CD4-positive, alpha-beta T cell treated with Interleukin-1 beta for 1 hour (primary cell): Measurements from ENCODE around the gene BCKDHB.
"Not testable (repeated sequence)": the region's sequence is repeated elsewhere in the genome, so short reads cannot be mapped to it uniquely, and the experiment has no call there.

Experiments
- DNase-seq, 2 donors: peaks; one replicate each; pipeline ENCODE4 v3.0.0-alpha.2; 2020 to 2022

The BCKDHB gene

DNA sequence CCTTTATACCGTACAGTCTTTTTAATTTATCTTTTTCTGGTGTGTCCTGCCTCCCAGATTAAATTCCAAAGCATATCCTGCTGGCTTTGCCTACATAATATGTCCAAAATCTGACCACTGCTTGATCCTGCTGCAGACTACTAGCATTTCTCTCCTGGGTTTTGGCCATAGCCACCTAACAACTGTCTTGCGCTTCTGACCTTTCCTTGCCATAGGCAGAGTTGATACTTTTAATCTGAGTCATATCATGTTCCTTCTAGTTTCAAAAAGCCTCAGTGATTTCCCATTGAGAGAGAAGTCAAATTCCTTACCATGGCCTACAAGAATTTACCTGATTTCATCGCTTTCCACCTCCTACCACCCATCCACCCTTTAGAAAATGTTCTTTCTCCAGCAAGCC, 104.8 kb downstream of the BCKDHB start:
- no peak for DNase-seq

GRCh38 chr6:80211890-80212289, 105.4 kb downstream of the BCKDHB start:
- DNase-seq = not testable (repeated sequence)

- DNase-seq = peak in 1 of 2 donors; percentile 26
Observed at GRCh38 chr6:80214436-80215022, 108.1 kb downstream of the BCKDHB start.

DNA sequence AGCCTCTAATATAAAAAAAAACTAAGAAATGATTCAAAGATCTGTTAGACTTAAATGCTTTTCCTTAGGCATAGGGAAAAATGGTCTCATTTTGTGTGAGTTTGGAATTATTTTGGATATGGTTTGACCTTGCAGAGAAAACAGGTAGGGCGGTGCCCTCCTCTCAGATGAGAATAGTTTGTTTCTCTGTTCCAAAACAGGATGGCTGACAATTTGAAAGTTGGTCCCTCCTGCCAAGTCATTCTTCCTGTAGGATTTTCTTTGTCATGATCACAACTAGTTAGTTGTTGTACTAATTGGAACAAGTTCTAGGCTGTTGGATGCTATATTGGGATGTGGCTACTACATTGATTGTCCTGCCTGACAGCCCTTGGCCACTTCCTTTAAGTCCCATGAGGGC, 108.6 kb downstream of the BCKDHB start:
- DNase-seq = no peak

DNA sequence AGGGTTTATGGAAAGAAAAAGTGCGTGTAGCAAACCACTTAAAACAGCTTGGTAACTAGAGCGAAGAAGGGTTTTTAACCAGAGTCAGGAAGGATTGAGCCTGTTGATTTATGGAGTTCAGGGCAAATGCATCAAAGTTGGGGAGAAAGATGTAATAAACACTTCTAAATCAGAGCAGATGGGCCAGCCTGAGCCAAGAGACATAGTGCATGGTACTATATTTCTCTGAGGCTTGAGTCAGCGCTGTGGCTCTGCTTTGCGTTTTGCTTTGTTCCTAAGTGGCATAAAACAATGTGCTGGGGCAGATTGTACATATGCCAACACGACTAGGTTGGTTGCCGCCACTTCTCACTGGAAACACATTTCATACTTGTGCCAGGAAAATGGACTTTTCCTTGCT, 111.3 kb downstream of the BCKDHB start:
- DNase-seq = no peak

DNA sequence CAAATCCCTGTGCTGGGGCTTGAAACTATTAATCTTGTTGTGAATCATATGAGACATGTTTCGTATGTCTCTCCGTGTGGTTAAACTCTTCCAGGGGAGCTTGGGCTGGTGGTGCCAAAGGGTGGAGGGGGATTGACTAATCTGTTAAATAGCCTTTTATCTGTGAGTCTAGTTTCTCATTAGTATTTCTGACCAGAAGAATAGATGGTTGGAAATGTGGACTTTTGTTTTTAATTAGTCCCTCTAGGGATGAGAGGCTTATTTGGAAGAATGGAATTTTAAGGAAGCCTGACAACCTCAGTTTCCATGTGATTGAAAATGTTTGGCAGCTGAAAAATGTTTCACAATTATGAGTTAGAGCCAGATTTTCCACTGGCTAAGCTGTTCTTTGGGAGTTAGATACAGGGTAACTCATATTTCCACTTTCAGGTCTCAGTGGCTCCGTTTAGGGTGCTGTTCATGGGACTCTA, 117.3 kb downstream of the BCKDHB start:
- DNase-seq = no peak

GRCh38 chr6:80226151-80226550, 119.7 kb downstream of the BCKDHB start:
- DNase-seq = no peak

DNA sequence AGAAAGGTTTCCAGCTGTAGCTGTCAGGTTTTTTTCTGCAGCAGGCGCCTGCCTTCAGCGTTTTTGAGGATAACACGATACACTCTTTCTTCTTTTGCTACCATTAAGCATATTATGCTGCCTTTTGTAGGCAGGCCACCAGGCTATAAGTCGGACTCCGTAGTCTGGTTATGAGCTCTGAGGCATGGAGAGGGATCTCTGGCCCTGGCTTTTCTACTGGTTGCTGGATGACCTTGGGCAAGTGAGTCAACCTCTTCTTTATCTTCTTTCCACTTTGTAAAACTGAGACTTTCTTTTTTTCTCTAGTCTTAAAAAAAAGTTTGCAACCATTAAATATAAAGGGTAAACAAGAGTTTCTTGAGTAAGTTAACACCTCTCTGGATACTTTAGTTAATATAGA, 120.2 kb downstream of the BCKDHB start:
- no peak for DNase-seq

GRCh38 chr6:80227545-80228105, 121.2 kb downstream of the BCKDHB start:
- DNase-seq = no peak

- DNase-seq = no peak
Observed at GRCh38 chr6:80233262-80233661, 126.8 kb downstream of the BCKDHB start.

DNA sequence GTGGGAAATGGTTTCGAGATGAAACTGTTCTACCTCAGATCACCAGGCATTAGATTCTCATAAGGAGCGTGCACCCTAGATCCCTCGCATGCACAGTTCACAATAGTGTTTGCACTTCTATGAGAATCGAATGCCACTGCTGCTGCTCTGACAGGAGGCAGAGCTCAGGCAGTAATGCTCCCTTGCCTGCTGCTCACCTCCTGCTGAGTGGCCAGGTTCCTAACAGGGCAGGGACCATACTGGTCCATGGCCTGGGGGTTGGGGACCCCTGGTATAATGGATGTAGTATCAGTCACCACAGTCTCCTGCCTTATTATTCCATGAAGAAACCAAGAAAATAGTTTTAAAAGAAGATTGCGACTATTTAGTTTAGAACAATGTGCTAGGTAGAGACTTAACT, 127.5 kb downstream of the BCKDHB start:
- no peak for DNase-seq

GRCh38 chr6:80234401-80234800, 127.9 kb downstream of the BCKDHB start:
- no peak for DNase-seq

DNA sequence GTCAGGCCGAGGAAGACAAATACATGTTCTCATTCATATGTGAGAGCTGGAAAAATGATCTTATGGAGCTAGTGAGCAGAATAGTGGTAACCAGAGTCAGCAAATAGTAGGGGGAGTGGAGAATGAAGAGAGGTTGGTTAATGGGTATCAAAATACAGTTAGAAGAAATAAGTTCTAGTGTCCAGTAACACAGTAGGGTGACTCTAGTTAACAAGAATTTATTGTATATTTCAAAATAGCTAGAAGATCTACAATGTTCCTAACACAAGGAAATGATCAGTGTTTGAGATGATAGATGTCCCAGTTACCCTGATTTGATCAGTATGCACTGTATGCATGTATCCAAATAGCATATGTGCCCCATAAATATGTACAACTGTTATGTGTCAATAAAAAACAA, 128.4 kb downstream of the BCKDHB start:
- DNase-seq = no peak

GRCh38 chr6:80235647-80236046, 129.2 kb downstream of the BCKDHB start:
- no peak for DNase-seq

DNA sequence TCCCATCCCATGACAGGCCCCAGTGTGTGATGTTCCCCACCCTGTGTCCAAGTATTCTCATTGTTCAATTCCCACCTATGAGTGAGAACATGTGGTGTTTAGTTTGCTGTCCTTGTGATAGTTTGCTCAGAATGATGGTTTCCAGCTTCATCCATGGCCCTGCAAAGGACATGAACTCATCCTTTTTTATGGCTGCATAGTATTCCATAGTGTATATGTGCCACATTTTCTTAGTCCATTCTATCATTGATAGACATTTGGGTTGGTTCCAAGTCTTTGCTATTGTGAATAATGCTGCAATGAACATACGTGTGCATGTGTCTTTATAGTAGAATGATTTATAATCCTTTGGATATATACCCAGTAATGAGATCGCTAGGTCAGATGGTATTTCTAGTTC, 132.3 kb downstream of the BCKDHB start:
- not testable (repeated sequence) for DNase-seq

DNA sequence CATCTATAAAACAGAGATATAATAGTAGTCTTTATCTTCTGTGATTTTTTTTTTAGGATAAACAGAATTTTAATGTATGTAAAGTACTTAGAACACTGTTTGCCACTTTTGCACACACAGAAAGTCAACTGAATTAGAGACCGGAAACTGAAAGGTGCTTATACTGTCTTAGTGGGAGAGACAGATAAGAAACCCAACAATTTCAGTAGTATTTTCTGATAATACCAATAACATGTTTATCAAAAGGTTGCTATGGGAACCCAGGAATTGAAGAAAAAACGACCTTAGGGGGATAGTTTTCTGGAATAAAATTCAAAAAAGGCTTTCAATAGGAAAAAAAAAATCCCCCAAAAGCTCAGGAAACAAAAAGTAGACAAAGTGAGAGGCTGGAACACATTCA, 138.6 kb downstream of the BCKDHB start:
- no peak for DNase-seq

DNA sequence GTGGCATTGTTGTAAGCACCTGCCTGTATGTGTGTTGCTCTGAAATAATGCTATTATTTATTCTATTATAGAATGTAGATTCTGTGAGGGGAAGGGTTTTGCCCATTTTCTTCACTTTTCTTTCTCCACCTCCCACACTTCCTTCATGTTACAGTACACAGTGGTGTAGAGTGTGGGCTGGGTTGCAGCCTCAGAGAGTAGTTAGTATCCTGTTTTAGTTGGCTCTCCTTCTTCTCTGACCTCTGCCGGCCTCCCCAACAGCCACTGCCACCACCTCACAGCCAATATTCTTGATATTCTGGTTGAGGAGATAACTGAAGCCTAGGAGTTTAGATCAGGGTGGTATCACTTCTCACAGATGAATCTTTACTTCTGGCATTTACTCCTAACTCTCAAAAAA, 143.4 kb downstream of the BCKDHB start:
- DNase-seq = no peak

DNA sequence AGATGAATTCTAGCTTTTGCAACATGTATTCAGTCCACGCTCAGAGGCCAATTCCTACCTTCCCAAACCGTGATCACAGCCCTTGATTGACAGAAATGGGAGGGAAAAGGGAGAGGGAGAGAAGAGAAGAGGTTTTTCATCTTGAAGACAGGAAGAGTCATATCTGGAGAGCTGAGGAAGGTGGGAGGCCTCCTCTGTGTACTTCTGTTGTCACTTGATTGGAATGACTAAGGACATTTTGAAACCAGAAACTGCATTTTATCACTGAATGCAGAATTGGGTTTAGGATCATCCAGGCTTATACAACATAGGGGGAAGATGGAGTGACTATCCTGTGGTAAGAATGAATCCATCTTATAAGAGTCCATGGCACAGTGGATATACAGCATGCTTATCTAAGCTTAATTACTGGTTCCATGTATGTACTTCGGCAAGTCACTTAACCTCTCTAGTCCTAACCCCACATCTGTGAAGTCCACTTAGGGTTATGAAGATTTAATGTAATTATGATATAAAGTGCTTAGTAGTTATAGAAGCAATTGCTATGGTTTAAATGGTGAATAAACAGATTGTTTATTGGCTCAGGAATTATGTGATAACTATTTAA, 144.0 kb downstream of the BCKDHB start:
- no peak for DNase-seq

- no peak for DNase-seq
Observed at GRCh38 chr6:80251321-80251720, 144.8 kb downstream of the BCKDHB start.

- no peak for DNase-seq
Observed at GRCh38 chr6:80254716-80255115, 148.2 kb downstream of the BCKDHB start.

- no peak for DNase-seq
Observed at GRCh38 chr6:80256691-80257090, 150.2 kb downstream of the BCKDHB start.

DNA sequence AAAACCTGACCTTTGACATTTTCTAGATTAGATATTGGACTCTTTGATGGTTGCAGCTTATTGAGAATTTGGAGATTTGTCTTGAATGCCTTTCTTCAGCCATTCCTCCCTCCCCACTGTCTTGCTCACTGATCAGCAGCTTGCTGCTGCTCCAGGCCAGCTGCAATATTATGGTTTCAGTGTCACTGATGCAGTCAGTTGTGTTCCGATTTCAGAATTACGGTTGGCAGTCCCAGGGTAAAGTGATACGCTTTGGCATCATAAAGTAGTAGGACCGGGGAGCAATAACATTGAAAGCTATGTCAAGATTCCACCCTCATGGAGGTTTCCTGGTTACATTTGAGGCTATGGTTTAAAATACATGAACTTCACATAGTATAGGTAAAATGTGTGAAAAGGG, 152.6 kb downstream of the BCKDHB start:
- no peak for DNase-seq

DNA sequence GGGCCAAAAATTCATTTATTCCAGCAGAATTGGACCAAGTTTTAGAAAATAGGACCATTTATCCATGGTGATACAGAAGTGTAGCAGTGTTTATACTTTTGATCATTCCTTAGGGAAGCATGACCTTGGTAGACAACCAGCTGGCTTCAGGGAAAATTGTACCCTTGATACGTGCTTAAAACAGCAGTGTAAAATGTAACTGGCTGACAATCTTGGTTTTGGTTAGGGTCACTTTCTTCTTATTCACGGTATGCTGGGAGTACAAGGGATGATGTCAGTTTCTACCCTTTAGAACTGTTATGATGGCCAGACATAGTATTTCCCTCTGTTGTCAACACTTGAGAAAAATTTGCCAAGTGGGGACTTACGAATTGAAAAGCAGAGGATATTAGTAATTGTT, 157.1 kb downstream of the BCKDHB start:
- no peak for DNase-seq

DNA sequence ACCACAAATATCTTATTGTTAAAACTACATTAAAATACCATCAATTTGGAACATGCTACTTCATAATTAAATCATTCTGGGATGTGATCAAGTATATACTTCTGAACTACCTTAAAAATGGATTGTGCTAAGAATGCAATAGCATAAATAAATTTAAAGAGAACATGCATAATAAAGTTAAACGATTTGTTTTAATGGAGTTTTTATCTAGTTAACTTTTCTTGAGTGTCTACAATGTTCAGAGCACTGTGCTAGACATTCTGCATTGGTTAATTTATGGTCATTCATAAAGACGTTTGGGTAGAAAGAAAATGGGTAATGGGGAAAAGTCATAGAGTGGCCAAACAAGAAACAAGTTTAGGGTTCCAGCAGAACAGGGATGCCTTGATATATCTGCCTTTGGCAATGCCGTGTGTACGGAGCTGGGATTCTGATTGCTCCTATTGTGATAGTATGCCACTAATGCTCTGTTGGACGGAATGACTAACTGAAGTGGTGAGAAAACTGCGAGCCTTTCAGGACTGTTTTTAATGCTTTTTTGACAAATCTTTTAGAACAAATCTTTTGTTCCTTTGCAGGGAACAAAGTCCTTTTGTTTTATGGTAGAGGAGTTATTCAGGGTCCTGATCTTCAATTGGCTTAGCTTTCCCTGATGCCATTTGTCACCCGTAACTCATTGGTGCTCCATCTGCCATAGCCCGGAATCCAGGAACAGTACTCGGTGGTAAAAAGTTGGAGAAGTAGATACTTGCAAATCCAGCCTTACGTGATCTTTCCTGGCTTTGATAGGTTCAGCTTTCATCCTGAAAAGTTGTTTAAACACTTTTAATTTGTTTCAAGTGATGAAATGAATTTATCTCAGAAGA, 162.6 kb downstream of the BCKDHB start:
- no peak for DNase-seq
